HG02642 (cell line): ENCODE data around the gene KCNN1.
"Not testable (repeated sequence)": the region's sequence is repeated elsewhere in the genome, so short reads cannot be mapped to it uniquely, and the experiment has no call there.

ENCODE experiments used
- ATAC-seq: cut with Tn5 transposase; IDR thresholded peaks from one replicate; pipeline ENCODE4 v1.9.1; 2021; ENCODE audit warnings: mild to moderate bottlenecking; ENCODE audit not compliant: unreplicated experiment, poor library complexity

KCNN1 gene

GRCh38 chr19:18020212-18021085, 53.5 kb downstream of the KCNN1 start:
- ATAC-seq, result no peak

GRCh38 chr19:18021121-18021755, 54.3 kb downstream of the KCNN1 start:
- ATAC-seq, result no peak

- ATAC-seq, result peak; percentile 48
These were observed 56.8 kb downstream of the KCNN1 start for GRCh38 chr19:18023622-18024251.

GRCh38 chr19:18027151-18027550, 60.2 kb downstream of the KCNN1 start:
- ATAC-seq, result no peak

GRCh38 chr19:18029617-18030338, 62.9 kb downstream of the KCNN1 start:
- ATAC-seq, result no peak

- not testable (repeated sequence) for ATAC-seq
These were observed 64.5 kb downstream of the KCNN1 start for GRCh38 chr19:18031401-18031800.

GRCh38 chr19:18032102-18032501, 65.2 kb downstream of the KCNN1 start:
- ATAC-seq, result not testable (repeated sequence)

GRCh38 chr19:18041054-18041453, 74.1 kb downstream of the KCNN1 start:
- no peak for ATAC-seq

GRCh38 chr19:18043676-18044075, 76.8 kb downstream of the KCNN1 start:
- no peak for ATAC-seq

- ATAC-seq, result peak; percentile 94
These were observed 78.0 kb downstream of the KCNN1 start for GRCh38 chr19:18044825-18045304.

GRCh38 chr19:18045307-18046050, 78.6 kb downstream of the KCNN1 start:
- no peak for ATAC-seq

- ATAC-seq, result no peak
These were observed 79.3 kb downstream of the KCNN1 start for GRCh38 chr19:18046059-18046718.

- no peak for ATAC-seq
These were observed 82.5 kb downstream of the KCNN1 start for GRCh38 chr19:18049385-18049784.
